ENCODE data around the gene PLD4.

PLD4 gene

DNA sequence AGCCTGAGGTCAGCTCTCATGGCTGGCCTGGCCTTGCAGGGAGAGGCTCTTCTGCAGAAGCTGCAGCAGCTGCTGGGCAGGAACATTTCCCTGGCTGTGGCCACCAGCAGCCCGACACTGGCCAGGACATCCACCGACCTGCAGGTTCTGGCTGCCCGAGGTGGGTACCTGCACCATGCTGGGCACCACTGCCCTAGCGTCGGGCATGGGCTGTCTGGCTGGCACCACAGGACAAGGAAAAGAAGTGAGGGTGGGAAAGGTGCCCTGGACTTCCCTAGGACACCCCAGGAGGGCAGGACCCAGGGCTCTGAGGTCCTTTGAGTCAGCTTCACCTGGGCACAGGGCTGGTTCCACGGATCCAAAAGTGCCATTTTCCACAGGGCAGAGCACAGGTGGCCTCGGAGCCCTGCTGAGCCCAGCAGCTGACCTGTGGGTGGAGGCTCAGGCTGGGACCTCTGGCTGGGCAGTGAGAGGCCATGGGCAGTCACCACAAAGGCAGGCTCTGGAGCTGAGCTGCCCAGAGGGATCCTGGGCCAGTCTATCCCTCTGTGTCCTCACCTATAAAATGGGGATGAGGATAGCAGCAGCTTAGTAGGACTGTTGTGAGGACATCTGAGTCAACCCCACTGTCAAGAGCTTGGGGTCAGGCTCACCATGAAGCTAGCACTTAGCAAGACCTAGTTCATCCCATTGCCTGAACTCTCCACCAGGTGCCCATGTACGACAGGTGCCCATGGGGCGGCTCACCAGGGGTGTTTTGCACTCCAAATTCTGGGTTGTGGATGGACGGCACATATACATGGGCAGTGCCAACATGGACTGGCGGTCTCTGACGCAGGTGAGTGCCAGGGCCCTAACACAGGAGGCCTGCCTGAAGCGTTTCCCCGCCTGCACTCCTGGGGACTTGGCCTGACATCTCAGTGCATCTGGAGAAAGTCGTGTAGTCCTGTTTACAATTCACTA is 4.9 kb downstream of the PLD4 start:
- DNase-seq (no peak), ATAC-seq (ENCODE audit: insufficient read depth, low read depth) (no peak)
- Histone ChIP-seq H3K27me3 (ENCODE audit: insufficient read depth, low read length, poor library complexity) (peaks cover 6% of the 10 kb centered on the region), H3K9ac (ENCODE audit: low read depth, low read length) (no peak overlapping the region), H3K4me1 (ENCODE audit: insufficient read depth, low read length) (peaks cover 7% of the 10 kb centered on the region; the same call in 1 of the 2 replicates), H4K20me1 (ENCODE audit: insufficient read depth, low read length) (no peaks in the 10 kb centered on the region; the same call in 1 of the 2 replicates), H3K9me3 (ENCODE audit: insufficient read depth, low read length, severe bottlenecking) (no peaks in the 10 kb centered on the region), H3K27ac (ENCODE audit: low read length) (no peak overlapping the region), H3K4me2 (ENCODE audit: insufficient read depth, low read length) (no peak overlapping the region), H2AFZ (ENCODE audit: low read depth, low read length) (no peak overlapping the region), H3K79me2 (ENCODE audit: insufficient read depth, low read length) (no peaks in the 10 kb centered on the region), H3K36me3 (ENCODE audit: insufficient read depth, low read length) (no peaks in the 10 kb centered on the region), H3K4me3 (ENCODE audit: low read depth in 1 of 2, low read length in 2 of 2) (no peak overlapping the region)
- no peak for TF ChIP-seq CTCF (IDR thresholded peaks at IDR 0.05; ENCODE audit: borderline replicate concordance, extremely low read depth, low read length, poor library complexity, severe bottlenecking)
- no peak for TF ChIP-seq EZH2 (IDR thresholded peaks at IDR 0.05; ENCODE audit: borderline replicate concordance, low read depth, low read length, severe bottlenecking)

DNA sequence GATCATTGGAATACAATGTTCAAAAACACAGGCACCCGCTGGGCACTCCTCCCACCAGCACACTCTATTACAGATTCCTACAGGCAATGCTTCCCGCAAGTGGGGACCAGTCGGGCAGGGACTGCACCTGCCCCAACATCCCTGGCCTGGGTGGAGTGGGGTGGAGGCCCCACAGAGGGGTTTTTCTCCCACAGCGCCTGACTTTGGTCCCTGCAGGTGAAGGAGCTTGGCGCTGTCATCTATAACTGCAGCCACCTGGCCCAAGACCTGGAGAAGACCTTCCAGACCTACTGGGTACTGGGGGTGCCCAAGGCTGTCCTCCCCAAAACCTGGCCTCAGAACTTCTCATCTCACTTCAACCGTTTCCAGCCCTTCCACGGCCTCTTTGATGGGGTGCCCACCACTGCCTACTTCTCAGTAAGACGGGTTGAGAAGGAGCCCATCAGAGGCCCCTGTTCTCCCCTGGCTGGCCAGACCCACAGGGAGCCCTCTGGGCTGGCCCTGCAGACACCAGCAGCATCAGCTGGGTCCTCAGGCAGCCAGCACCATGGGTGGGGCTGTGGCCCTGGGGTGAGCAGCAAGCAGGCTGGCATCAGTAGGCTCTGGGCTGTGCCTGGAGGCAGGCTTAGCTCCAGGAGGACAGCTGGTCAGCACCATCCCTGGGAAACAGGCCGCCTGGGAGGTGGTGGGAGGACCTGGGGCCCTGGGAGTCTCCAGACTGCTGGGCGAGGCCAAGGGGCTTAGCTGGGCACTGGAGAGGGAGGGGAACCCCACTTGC is 6.0 kb downstream of the PLD4 start:
- H3K27me3 ChIP-seq (ENCODE audit: insufficient read depth, low read length, poor library complexity): peaks cover 15% of the 10 kb centered on the region
- ATAC-seq (ENCODE audit: insufficient read depth, low read depth) (no peak), DNase-seq (no peak)

GRCh38 chr14:104931304-104931770 is 6.7 kb downstream of the PLD4 start:
- no peak overlapping the region for H3K4me2 ChIP-seq (ENCODE audit: insufficient read depth, low read length)
- DNase-seq: no peak

More for the DNA sequence above, 6.0 kb downstream of the PLD4 start:
- Histone ChIP-seq H3K36me3 (ENCODE audit: insufficient read depth, low read length) (no peaks in the 10 kb centered on the region), H4K20me1 (ENCODE audit: insufficient read depth, low read length) (no peaks in the 10 kb centered on the region; the same call in 1 of the 2 replicates), H3K4me2 (ENCODE audit: insufficient read depth, low read length) (no peak overlapping the region), H2AFZ (ENCODE audit: low read depth, low read length) (no peak overlapping the region), H3K79me2 (ENCODE audit: insufficient read depth, low read length) (no peaks in the 10 kb centered on the region), H3K4me1 (ENCODE audit: insufficient read depth, low read length) (peaks cover 7% of the 10 kb centered on the region; the same call in 1 of the 2 replicates), H3K4me3 (ENCODE audit: low read depth in 1 of 2, low read length in 2 of 2) (no peak overlapping the region), H3K27ac (ENCODE audit: low read length) (no peak overlapping the region), H3K9ac (ENCODE audit: low read depth, low read length) (no peak overlapping the region), H3K9me3 (ENCODE audit: insufficient read depth, low read length, severe bottlenecking) (no peaks in the 10 kb centered on the region)
- TF ChIP-seq EZH2 (IDR thresholded peaks at IDR 0.05; ENCODE audit: borderline replicate concordance, low read depth, low read length, severe bottlenecking) (no peak), CTCF (IDR thresholded peaks at IDR 0.05; ENCODE audit: borderline replicate concordance, extremely low read depth, low read length, poor library complexity, severe bottlenecking) (no peak)

More at GRCh38 chr14:104931304-104931770, 6.7 kb downstream of the PLD4 start:
- no peaks in the 10 kb centered on the region for H3K9me3 ChIP-seq (ENCODE audit: insufficient read depth, low read length, severe bottlenecking)
- TF ChIP-seq CTCF (IDR thresholded peaks at IDR 0.05; ENCODE audit: borderline replicate concordance, extremely low read depth, low read length, poor library complexity, severe bottlenecking) (no peak), EZH2 (IDR thresholded peaks at IDR 0.05; ENCODE audit: borderline replicate concordance, low read depth, low read length, severe bottlenecking) (no peak)
- no peaks in the 10 kb centered on the region for H4K20me1 ChIP-seq (ENCODE audit: insufficient read depth, low read length)
- ATAC-seq (ENCODE audit: insufficient read depth, low read depth): no peak
- no peak overlapping the region for H3K9ac ChIP-seq (ENCODE audit: low read depth, low read length)
- no peaks in the 10 kb centered on the region for H3K79me2 ChIP-seq (ENCODE audit: insufficient read depth, low read length)
- H3K27ac ChIP-seq (ENCODE audit: low read length): no peak overlapping the region
- H3K4me1 ChIP-seq (ENCODE audit: insufficient read depth, low read length): peaks cover 7% of the 10 kb centered on the region; the same call in 1 of the 2 replicates
- peaks cover 15% of the 10 kb centered on the region for H3K27me3 ChIP-seq (ENCODE audit: insufficient read depth, low read length, poor library complexity)
- H3K36me3 ChIP-seq (ENCODE audit: insufficient read depth, low read length): no peaks in the 10 kb centered on the region
- H2AFZ ChIP-seq (ENCODE audit: low read depth, low read length): no peak overlapping the region
- H3K4me3 ChIP-seq (ENCODE audit: low read depth in 1 of 2, low read length in 2 of 2): no peak overlapping the region
